ENCODE data around the gene HELQ.

- TF ChIP-seq, protein P1, sequence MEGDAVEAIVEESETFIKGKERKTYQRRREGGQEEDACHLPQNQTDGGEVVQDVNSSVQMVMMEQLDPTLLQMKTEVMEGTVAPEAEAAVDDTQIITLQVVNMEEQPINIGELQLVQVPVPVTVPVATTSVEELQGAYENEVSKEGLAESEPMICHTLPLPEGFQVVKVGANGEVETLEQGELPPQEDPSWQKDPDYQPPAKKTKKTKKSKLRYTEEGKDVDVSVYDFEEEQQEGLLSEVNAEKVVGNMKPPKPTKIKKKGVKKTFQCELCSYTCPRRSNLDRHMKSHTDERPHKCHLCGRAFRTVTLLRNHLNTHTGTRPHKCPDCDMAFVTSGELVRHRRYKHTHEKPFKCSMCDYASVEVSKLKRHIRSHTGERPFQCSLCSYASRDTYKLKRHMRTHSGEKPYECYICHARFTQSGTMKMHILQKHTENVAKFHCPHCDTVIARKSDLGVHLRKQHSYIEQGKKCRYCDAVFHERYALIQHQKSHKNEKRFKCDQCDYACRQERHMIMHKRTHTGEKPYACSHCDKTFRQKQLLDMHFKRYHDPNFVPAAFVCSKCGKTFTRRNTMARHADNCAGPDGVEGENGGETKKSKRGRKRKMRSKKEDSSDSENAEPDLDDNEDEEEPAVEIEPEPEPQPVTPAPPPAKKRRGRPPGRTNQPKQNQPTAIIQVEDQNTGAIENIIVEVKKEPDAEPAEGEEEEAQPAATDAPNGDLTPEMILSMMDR (IDR thresholded peaks at IDR 0.05) = no peak
- TF ChIP-seq POLR2A (IDR thresholded peaks at IDR 0.05) = no peak
These were observed 61.7 kb downstream of the HELQ start for GRCh38 chr4:83393908-83394307.

Data from tibial nerve (tissue), 3 donors.